Mesodermal cell (in vitro differentiated cells): ENCODE measurements around the gene PIGL.
"Not testable (repeated sequence)": the region's sequence is repeated elsewhere in the genome, so short reads cannot be mapped to it uniquely, and the experiment has no call there.

ENCODE experiments used
- H3K27ac ChIP-seq: 2 replicates; pipeline ENCODE4 v1.7.0; 2013; ENCODE audit warnings: mild to moderate bottlenecking, low read depth, low read length, moderate library complexity; ENCODE audit not compliant: severe bottlenecking
- H3K36me3 ChIP-seq: 2 replicates; pipeline ENCODE4 v1.7.1; 2013; ENCODE audit warnings: mild to moderate bottlenecking, low read length, moderate library complexity; ENCODE audit not compliant: control insufficient read depth, insufficient read depth
- H3K4me1 ChIP-seq: one replicate; pipeline ENCODE4 v1.7.1; 2013; ENCODE audit warnings: mild to moderate bottlenecking, low read length; ENCODE audit not compliant: insufficient read depth, control insufficient read depth, poor library complexity, severe bottlenecking
- H3K4me3 ChIP-seq: 2 replicates; pipeline ENCODE4 v1.7.0; 2013; ENCODE audit warnings: low read length, control low read depth, mild to moderate bottlenecking; ENCODE audit not compliant: insufficient read depth, poor library complexity, severe bottlenecking; ENCODE audit errors: extremely low read depth
- H3K9me3 ChIP-seq: 2 replicates; pipeline ENCODE4 v1.7.1; 2013; ENCODE audit warnings: mild to moderate bottlenecking, low read length, moderate library complexity; ENCODE audit not compliant: control insufficient read depth
- WGBS, 2 experiments: methylation state at CpG; one replicate each; pipeline ENCODE4 v1.1.5; 2013; ENCODE audit warnings: missing lambda C conversion rate in 2 of 2; ENCODE audit not compliant: insufficient coverage in 2 of 2; 5-methylcytosine and 5-hydroxymethylcytosine counted together

PIGL gene

GRCh38 chr17:16288860-16289571 lies 72.0 kb downstream of the PIGL start:
- no peak overlapping the region for H3K27ac ChIP-seq
- H3K9me3 ChIP-seq = no peaks in the 10 kb centered on the region
- H3K4me1 ChIP-seq = peaks cover 41% of the 10 kb centered on the region
- no peaks in the 10 kb centered on the region for H3K36me3 ChIP-seq
- H3K4me3 ChIP-seq = no peak overlapping the region
- WGBS, 2 experiments = 88% methylated on average over 2 to 4 of the region's 5 CpGs

- Histone ChIP-seq H3K4me3 (no peak overlapping the region), H3K27ac (no peak overlapping the region), H3K36me3 (no peaks in the 10 kb centered on the region), H3K4me1 (peaks cover 4% of the 10 kb centered on the region), H3K9me3 (no peaks in the 10 kb centered on the region)
- 89 to 100% methylated on average over 2 to 3 of the region's 3 CpGs for WGBS, 2 experiments
These were observed 76.9 kb downstream of the PIGL start for GRCh38 chr17:16293931-16294330.

- H3K4me3 ChIP-seq = no peak overlapping the region
- no peaks in the 10 kb centered on the region for H3K4me1 ChIP-seq
- no peaks in the 10 kb centered on the region for H3K36me3 ChIP-seq
- H3K9me3 ChIP-seq = no peaks in the 10 kb centered on the region
- H3K27ac ChIP-seq = no peak overlapping the region
- 100% methylated on average over 1 to 2 of the region's 2 CpGs for WGBS, 2 experiments
These were observed 77.5 kb downstream of the PIGL start for GRCh38 chr17:16294560-16294959.

GRCh38 chr17:16296072-16296471 lies 79.1 kb downstream of the PIGL start:
- WGBS, 2 experiments = 83 to 100% methylated on average over 2 to 3 of the region's 3 CpGs
- H3K36me3 ChIP-seq, H3K9me3 ChIP-seq, H3K4me1 ChIP-seq, H3K4me3 ChIP-seq, H3K27ac ChIP-seq: not testable (repeated sequence)

GRCh38 chr17:16297367-16298139 lies 80.5 kb downstream of the PIGL start:
- Histone ChIP-seq H3K4me1 (peaks cover 4% of the 10 kb centered on the region), H3K9me3 (no peaks in the 10 kb centered on the region), H3K4me3 (no peak overlapping the region), H3K36me3 (peaks cover 5% of the 10 kb centered on the region), H3K27ac (no peak overlapping the region)
- 83% methylated on average over 8 to 9 of the region's 11 CpGs for WGBS, 2 experiments

GRCh38 chr17:16298140-16298662 lies 81.2 kb downstream of the PIGL start:
- H3K9me3 ChIP-seq = no peaks in the 10 kb centered on the region
- H3K36me3 ChIP-seq = peaks cover 5% of the 10 kb centered on the region
- 89 to 100% methylated on average over 1 of the region's 1 CpG for WGBS, 2 experiments
- H3K4me3 ChIP-seq = no peak overlapping the region
- no peak overlapping the region for H3K27ac ChIP-seq
- H3K4me1 ChIP-seq = peaks cover 4% of the 10 kb centered on the region

GRCh38 chr17:16300554-16300953 lies 83.5 kb downstream of the PIGL start:
- Histone ChIP-seq H3K4me3 (no peak overlapping the region), H3K4me1 (peaks cover 4% of the 10 kb centered on the region), H3K9me3 (no peaks in the 10 kb centered on the region), H3K27ac (no peak overlapping the region), H3K36me3 (peaks cover 8% of the 10 kb centered on the region)
- WGBS, 2 experiments = 84 to 100% methylated on average over 3 of the region's 3 CpGs

GRCh38 chr17:16301963-16302855 lies 85.2 kb downstream of the PIGL start:
- Histone ChIP-seq H3K36me3 (peaks cover 8% of the 10 kb centered on the region), H3K4me3 (no peak overlapping the region), H3K4me1 (peaks cover 4% of the 10 kb centered on the region), H3K9me3 (no peaks in the 10 kb centered on the region), H3K27ac (no peak overlapping the region)
- WGBS, 2 experiments = 91 to 93% methylated on average over 10 to 11 of the region's 13 CpGs

- 95 to 100% methylated on average over 4 of the region's 4 CpGs for WGBS, 2 experiments
- Histone ChIP-seq H3K36me3 (peaks cover 8% of the 10 kb centered on the region), H3K27ac (no peak overlapping the region), H3K4me1 (peaks cover 4% of the 10 kb centered on the region), H3K9me3 (no peaks in the 10 kb centered on the region), H3K4me3 (no peak overlapping the region)
These were observed 85.8 kb downstream of the PIGL start for GRCh38 chr17:16302856-16303255.

- Histone ChIP-seq H3K9me3 (no peaks in the 10 kb centered on the region), H3K27ac (no peak overlapping the region), H3K36me3 (peaks cover 8% of the 10 kb centered on the region), H3K4me1 (peaks cover 4% of the 10 kb centered on the region), H3K4me3 (no peak overlapping the region)
- WGBS, 2 experiments = 33 to 63% methylated on average over 2 of the region's 3 CpGs
These were observed 87.8 kb downstream of the PIGL start for GRCh38 chr17:16304830-16305229.
